Endothelial cell of umbilical vein (primary cell): ENCODE results near the gene KDSR. TPM values are rescaled to one million over a fixed set of nuclear protein-coding genes. Genes with fewer than 3 reads are reported as not detected.

Experiments
- BruUV-seq: library from RNA; stranded (reverse); fragments of 400-500 nt; replicated peaks from 2 replicates; lab custom pipeline; 2021; lab: Mats Ljungman, UMichigan
- CTCF ChIA-PET: fragments of 300-600, 350-600 bp; sonication (Branson Sonifier 250); formaldehyde crosslinking; loops from one replicate; lab custom pipeline; 2021; ENCODE audit warnings: antibody characterized with exemption, inconsistent platforms; lab: Charles Lee
- POLR2A ChIA-PET: fragments of 300-600, 350-600 bp; sonication (Branson Sonifier 250); formaldehyde crosslinking; loops from one replicate; lab custom pipeline; 2021; ENCODE audit warnings: antibody characterized with exemption, inconsistent platforms; lab: Charles Lee
- DNase-seq: peaks from one replicate; pipeline ENCODE4 v3.0.0-alpha.2; 2011; ENCODE audit warnings: low read depth, low spot score
- FAIRE-seq: peaks from 2 replicates; lab custom pipeline; 2011; peaks lifted over from hg19 to GRCh38; lab: Jason Lieb, UNC
- H2AFZ ChIP-seq: 2 replicates; pipeline ENCODE4 v1.6.0; 2012; ENCODE audit warnings: low read depth, low read length, control low read depth, inconsistent platforms
- H3K27ac ChIP-seq: 2 replicates; pipeline ENCODE4 v1.5.1; 2011; ENCODE audit warnings: low read depth, mild to moderate bottlenecking, control low read depth, low read length, moderate library complexity; ENCODE audit not compliant: insufficient read depth
- H3K27me3 ChIP-seq, 2 experiments: 2 replicates each; pipeline versions ENCODE4 v1.6.0 to v1.6.1; 2011; ENCODE audit warnings: low read length in 2 of 2, mixed read lengths in 1 of 2; ENCODE audit not compliant: control insufficient read depth in 2 of 2, insufficient read depth in 2 of 2
- H3K36me3 ChIP-seq, 2 experiments: 2 replicates in 1 of 2; 3 replicates in 1 of 2; pipeline ENCODE4 v1.5.1; 2011; ENCODE audit warnings: low read length in 2 of 2, mild to moderate bottlenecking in 1 of 2, moderate library complexity in 1 of 2; ENCODE audit not compliant: control insufficient read depth in 2 of 2, insufficient read depth in 2 of 2; ENCODE audit errors: extremely low read depth in 1 of 2
- H3K4me1 ChIP-seq: 3 replicates; pipeline ENCODE4 v1.5.1; 2011; ENCODE audit warnings: mild to moderate bottlenecking, low read length; ENCODE audit not compliant: control insufficient read depth, insufficient read depth; ENCODE audit errors: extremely low read depth
- H3K4me2 ChIP-seq: 2 replicates; pipeline ENCODE4 v1.6.1; 2011; ENCODE audit warnings: low read length, control low read depth, mixed read lengths; ENCODE audit not compliant: insufficient read depth
- H3K4me3 ChIP-seq, 3 experiments: fragments of 200-600 bp in 1 of 3; sonication (generic), shearing (Covaris generic) in 1 of 3; replicated peaks in 1 of 3; 2 replicates each; pipeline ENCODE4 v1.5.1; 2011 to 2016; ENCODE audit warnings: control low read depth in 3 of 3, low read length in 3 of 3, mild to moderate bottlenecking in 2 of 3, inconsistent platforms in 1 of 3, low read depth in 1 of 3, moderate library complexity in 1 of 3; ENCODE audit not compliant: insufficient read depth in 1 of 3
- H3K79me2 ChIP-seq: 2 replicates; pipeline ENCODE4 v1.6.0; 2012; ENCODE audit warnings: low read length, inconsistent platforms; ENCODE audit not compliant: control insufficient read depth, insufficient read depth
- H3K9ac ChIP-seq: replicated peaks from 2 replicates; pipeline ENCODE3; 2011; ENCODE audit warnings: low read length, control low read depth; ENCODE audit not compliant: insufficient read depth; ENCODE audit errors: extremely low read depth
- H3K9me1 ChIP-seq: replicated peaks from 3 replicates; pipeline ENCODE4 v1.6.0; 2011; ENCODE audit warnings: mild to moderate bottlenecking, low read length; ENCODE audit not compliant: control insufficient read depth, insufficient read depth; ENCODE audit errors: extremely low read depth
- H3K9me3 ChIP-seq: replicated peaks from 2 replicates; pipeline ENCODE4 v1.5.1; 2012; ENCODE audit warnings: low read length, inconsistent platforms; ENCODE audit not compliant: control insufficient read depth, insufficient read depth
- H4K20me1 ChIP-seq: replicated peaks from 2 replicates; pipeline ENCODE3; 2011; ENCODE audit warnings: mild to moderate bottlenecking, low read length; ENCODE audit not compliant: control insufficient read depth, insufficient read depth; ENCODE audit errors: extremely low read depth
- CTCF ChIP-seq, 2 donors: IDR thresholded peaks; 1 replicate in 1 of 2; 2 replicates in 1 of 2; pipeline ENCODE4 v1.5.1; 2011; ENCODE audit warnings: low read length in 2 of 2, mild to moderate bottlenecking in 2 of 2, moderate library complexity in 2 of 2, control low read depth in 1 of 2, inconsistent platforms in 1 of 2, low read depth in 1 of 2; ENCODE audit not compliant: insufficient read depth in 1 of 2; ENCODE audit errors: extremely low read depth in 1 of 2
- FOS ChIP-seq: IDR thresholded peaks from 2 replicates; pipeline ENCODE4 v1.6.1; 2011; ENCODE audit warnings: mild to moderate bottlenecking, low read length, moderate library complexity, borderline replicate concordance; ENCODE audit not compliant: insufficient read depth
- POLR2AphosphoS5 ChIP-seq: IDR thresholded peaks from 2 replicates; pipeline ENCODE4 v1.6.1; 2012; ENCODE audit warnings: low read depth, mild to moderate bottlenecking, control low read depth, low read length, moderate library complexity; ENCODE audit not compliant: insufficient read depth
- dilution Hi-C: fragments of 300-500 bp; cut with MboI; formaldehyde crosslinking; loops from one replicate; pipeline ENCODE4 v1.15.0; 2019; ENCODE audit warnings: low sequenced_read_pairs; ENCODE audit not compliant: extremely low pct_ligation_motif_present
- intact Hi-C: fragments of 100-400 bp; cut with micrococcal nuclease; formaldehyde crosslinking; loops from one replicate; pipeline ENCODE4 v1.10.0; 2022
- polyA plus RNA-seq, 4 experiments: library from polyadenylated mRNA; depleted of rRNA in 3 of 4; stranded (reverse) in 3 of 4; unstranded in 1 of 4; fragments of >200 nt; gene quantifications; 2 replicates each; pipeline versions ENCODE4 v1.2.1 to v1.2.3, GENCODE V29; 2011 to 2012; ENCODE audit warnings: missing spikeins in 1 of 4
- total RNA-seq: library from RNA; stranded (reverse); gene quantifications from 2 replicates; pipeline ENCODE4 v1.2.3, GENCODE V29; 2021
- TF ChIP-seq, protein P1 (sequence below): IDR thresholded peaks from 2 replicates; pipeline ENCODE4 v1.6.1; 2011; ENCODE audit not compliant: insufficient read depth, insufficient read length

KDSR gene
- total and polyA plus RNA-seq, 2 donors (not counting 3 experiments of a cell fraction or from before 2014, with no cell fraction given) = 17.1 to 43.1 TPM

DNA sequence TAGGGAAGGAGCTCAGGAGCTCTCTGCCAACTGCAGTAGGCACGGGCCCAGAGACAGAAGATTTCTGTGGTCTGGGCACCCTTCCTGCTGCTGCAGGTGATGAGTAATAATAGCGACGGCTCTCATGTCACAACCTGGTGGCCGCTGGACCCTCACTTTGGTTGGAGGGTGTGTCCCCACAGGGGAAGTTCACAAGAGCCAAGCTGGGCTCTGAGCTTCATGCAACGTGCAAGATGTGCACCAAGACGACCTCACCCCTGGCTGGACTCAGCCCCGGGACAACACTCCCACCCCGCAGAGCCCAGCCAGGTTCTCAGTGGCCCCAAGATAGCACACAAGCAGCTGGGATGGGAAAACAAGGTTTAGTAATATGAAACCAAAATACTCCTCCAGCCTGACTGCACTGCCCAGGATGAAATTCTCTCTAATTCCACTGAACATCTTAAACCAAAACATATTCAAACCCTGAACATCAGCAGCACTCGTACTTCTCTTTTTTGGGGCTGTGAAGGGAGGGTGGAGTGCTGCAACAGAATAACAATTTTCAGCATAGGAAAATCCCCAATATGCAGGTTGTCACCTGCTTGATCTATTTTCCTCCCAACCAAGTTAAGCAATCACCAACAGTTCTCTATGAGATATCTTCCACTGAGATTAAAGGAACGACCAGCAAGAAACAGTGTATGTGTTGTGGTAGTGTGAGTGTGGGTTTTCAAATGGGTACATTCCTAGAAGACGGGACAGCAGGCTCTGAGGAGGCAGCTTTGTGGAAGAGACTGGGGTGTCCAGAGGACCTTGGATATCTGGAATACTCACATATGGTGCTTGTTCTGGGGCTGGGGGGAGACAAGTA is 73.9 kb downstream of the KDSR start:
- H3K27me3 ChIP-seq = no peaks in the 10 kb centered on the region
- no peak overlapping the region for H3K4me3 ChIP-seq
- H3K4me2 ChIP-seq = no peak overlapping the region
- CTCF ChIA-PET = interaction anchor here (1.0 kb wide), 1 partner anchor 14 kb away, joined by 3 read pairs; no protein-coding TSS in a partner anchor
- no peak for FAIRE-seq
- no TSS peak for BruUV-seq
- POLR2A ChIA-PET = no interaction called here
- no peak overlapping the region for H2AFZ ChIP-seq
- dilution Hi-C loops (no loop called here), intact Hi-C loops (no loop called here)
- TF ChIP-seq POLR2AphosphoS5 (no peak), FOS (no peak), CTCF (IDR thresholded peaks at IDR 0.05; ENCODE audit: extremely low read depth in 1 of 2, insufficient read depth in 1 of 2, low read depth in 1 of 2, low read length in 2 of 2) (no peak)
- TF ChIP-seq, protein P1, sequence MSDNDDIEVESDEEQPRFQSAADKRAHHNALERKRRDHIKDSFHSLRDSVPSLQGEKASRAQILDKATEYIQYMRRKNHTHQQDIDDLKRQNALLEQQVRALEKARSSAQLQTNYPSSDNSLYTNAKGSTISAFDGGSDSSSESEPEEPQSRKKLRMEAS = no peak
- no peaks in the 10 kb centered on the region for H3K4me1 ChIP-seq
- no peak for DNase-seq
- H3K36me3 ChIP-seq = no peaks in the 10 kb centered on the region
- no peaks in the 10 kb centered on the region for H4K20me1 ChIP-seq
- no peak overlapping the region for H3K9ac ChIP-seq
- H3K27ac ChIP-seq = no peak overlapping the region
- H3K9me1 ChIP-seq = no peaks in the 10 kb centered on the region
- H3K9me3 ChIP-seq = no peaks in the 10 kb centered on the region
- H3K79me2 ChIP-seq = no peaks in the 10 kb centered on the region
